ENCODE results near the gene SHC4. TPM values are rescaled to one million over a fixed set of nuclear protein-coding genes. Genes with fewer than 3 reads are reported as not detected.

Gene SHC4
- polyA plus RNA-seq, 1 donor from 2014 or later = 4.5 TPM

DNA sequence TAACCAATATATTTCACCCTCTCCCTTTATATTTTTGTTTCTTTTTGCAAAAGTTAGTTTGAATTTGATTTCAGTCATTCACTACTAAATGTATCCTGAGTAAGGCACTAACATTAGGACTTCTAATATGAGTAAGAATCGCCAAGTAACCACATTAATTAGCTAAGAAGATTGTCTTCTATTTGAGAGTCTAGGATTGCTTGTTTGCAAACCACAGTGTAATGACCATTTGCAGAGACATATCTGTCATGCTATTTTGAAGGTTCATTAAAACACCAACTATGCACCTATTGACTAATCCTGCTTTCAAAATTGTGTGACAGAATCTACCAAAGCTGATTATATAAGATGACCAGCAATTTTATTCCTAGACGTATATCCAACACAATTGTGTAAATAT is 91.1 kb downstream of the SHC4 start:
- Histone ChIP-seq H3K36me3 (ENCODE audit: insufficient read depth, low read length) (no peaks in the 10 kb centered on the region), H3F3A (ENCODE audit: insufficient read depth, low read length, poor library complexity, severe bottlenecking) (no peaks in the 10 kb centered on the region), H3K27me3 (ENCODE audit: insufficient read depth, low read depth, low read length) (no peaks in the 10 kb centered on the region), H3K9me3 (ENCODE audit: low read length) (no peaks in the 10 kb centered on the region), H3K4me2 (ENCODE audit: low read length) (no peak overlapping the region), H3K27ac (ENCODE audit: low read length) (no peak overlapping the region), H3K4me3 (ENCODE audit: low read length) (no peak overlapping the region), H3K79me2 (replicated peaks; ENCODE audit: insufficient read depth, low read length) (no peaks in the 10 kb centered on the region), H3K9me2 (ENCODE audit: insufficient read depth, low read length) (no peaks in the 10 kb centered on the region), H3K9ac (ENCODE audit: low read length) (no peak overlapping the region), H2AFZ (ENCODE audit: low read depth, low read length) (no peak overlapping the region), H4K20me1 (ENCODE audit: insufficient read depth) (no peaks in the 10 kb centered on the region)
- TF ChIP-seq RAD21 (conservative IDR thresholded peaks at IDR 0.05) = no peak
- no peak for TF ChIP-seq SMC3 (conservative IDR thresholded peaks at IDR 0.05; ENCODE audit: poor library complexity)
- no peak for TF ChIP-seq POLR2AphosphoS5 (IDR thresholded peaks at IDR 0.05)
- TF ChIP-seq MXI1 (conservative IDR thresholded peaks at IDR 0.05; ENCODE audit: poor library complexity, severe bottlenecking) = no peak
- no peak for TF ChIP-seq EP300 (conservative IDR thresholded peaks at IDR 0.05; ENCODE audit: poor library complexity, severe bottlenecking)
- no peak for TF ChIP-seq EZH2 (IDR thresholded peaks at IDR 0.05; ENCODE audit: borderline replicate concordance, insufficient read depth, low read length, poor library complexity, severe bottlenecking)
- TF ChIP-seq, protein P1, sequence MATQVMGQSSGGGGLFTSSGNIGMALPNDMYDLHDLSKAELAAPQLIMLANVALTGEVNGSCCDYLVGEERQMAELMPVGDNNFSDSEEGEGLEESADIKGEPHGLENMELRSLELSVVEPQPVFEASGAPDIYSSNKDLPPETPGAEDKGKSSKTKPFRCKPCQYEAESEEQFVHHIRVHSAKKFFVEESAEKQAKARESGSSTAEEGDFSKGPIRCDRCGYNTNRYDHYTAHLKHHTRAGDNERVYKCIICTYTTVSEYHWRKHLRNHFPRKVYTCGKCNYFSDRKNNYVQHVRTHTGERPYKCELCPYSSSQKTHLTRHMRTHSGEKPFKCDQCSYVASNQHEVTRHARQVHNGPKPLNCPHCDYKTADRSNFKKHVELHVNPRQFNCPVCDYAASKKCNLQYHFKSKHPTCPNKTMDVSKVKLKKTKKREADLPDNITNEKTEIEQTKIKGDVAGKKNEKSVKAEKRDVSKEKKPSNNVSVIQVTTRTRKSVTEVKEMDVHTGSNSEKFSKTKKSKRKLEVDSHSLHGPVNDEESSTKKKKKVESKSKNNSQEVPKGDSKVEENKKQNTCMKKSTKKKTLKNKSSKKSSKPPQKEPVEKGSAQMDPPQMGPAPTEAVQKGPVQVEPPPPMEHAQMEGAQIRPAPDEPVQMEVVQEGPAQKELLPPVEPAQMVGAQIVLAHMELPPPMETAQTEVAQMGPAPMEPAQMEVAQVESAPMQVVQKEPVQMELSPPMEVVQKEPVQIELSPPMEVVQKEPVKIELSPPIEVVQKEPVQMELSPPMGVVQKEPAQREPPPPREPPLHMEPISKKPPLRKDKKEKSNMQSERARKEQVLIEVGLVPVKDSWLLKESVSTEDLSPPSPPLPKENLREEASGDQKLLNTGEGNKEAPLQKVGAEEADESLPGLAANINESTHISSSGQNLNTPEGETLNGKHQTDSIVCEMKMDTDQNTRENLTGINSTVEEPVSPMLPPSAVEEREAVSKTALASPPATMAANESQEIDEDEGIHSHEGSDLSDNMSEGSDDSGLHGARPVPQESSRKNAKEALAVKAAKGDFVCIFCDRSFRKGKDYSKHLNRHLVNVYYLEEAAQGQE (IDR thresholded peaks at IDR 0.05; ENCODE audit: borderline replicate concordance) = no peak
- no peak for TF ChIP-seq CTCF (IDR thresholded peaks at IDR 0.05; ENCODE audit: poor library complexity, severe bottlenecking)
- TF ChIP-seq TAF1 (IDR thresholded peaks at IDR 0.05; ENCODE audit: low read depth) = no peak

- Histone ChIP-seq H4K20me1 (ENCODE audit: insufficient read depth) (no peaks in the 10 kb centered on the region), H3K9me3 (ENCODE audit: low read length) (no peaks in the 10 kb centered on the region), H3K27ac (ENCODE audit: low read length) (no peak overlapping the region), H3K4me3 (ENCODE audit: low read length) (no peak overlapping the region), H3K36me3 (ENCODE audit: insufficient read depth, low read length) (no peaks in the 10 kb centered on the region), H3K9ac (ENCODE audit: low read length) (no peak overlapping the region), H3K4me2 (ENCODE audit: low read length) (no peak overlapping the region), H3F3A (ENCODE audit: insufficient read depth, low read length, poor library complexity, severe bottlenecking) (no peaks in the 10 kb centered on the region), H3K9me2 (ENCODE audit: insufficient read depth, low read length) (no peaks in the 10 kb centered on the region), H2AFZ (ENCODE audit: low read depth, low read length) (no peak overlapping the region), H3K27me3 (ENCODE audit: insufficient read depth, low read depth, low read length) (no peaks in the 10 kb centered on the region), H3K79me2 (replicated peaks; ENCODE audit: insufficient read depth, low read length) (no peaks in the 10 kb centered on the region)
- TF ChIP-seq TAF1 (IDR thresholded peaks at IDR 0.05; ENCODE audit: low read depth) (no peak), CTCF (IDR thresholded peaks at IDR 0.05; ENCODE audit: poor library complexity, severe bottlenecking) (no peak), MXI1 (conservative IDR thresholded peaks at IDR 0.05; ENCODE audit: poor library complexity, severe bottlenecking) (no peak), RAD21 (conservative IDR thresholded peaks at IDR 0.05) (no peak), EZH2 (IDR thresholded peaks at IDR 0.05; ENCODE audit: borderline replicate concordance, insufficient read depth, low read length, poor library complexity, severe bottlenecking) (no peak), EP300 (conservative IDR thresholded peaks at IDR 0.05; ENCODE audit: poor library complexity, severe bottlenecking) (no peak), POLR2AphosphoS5 (IDR thresholded peaks at IDR 0.05) (no peak), SMC3 (conservative IDR thresholded peaks at IDR 0.05; ENCODE audit: poor library complexity) (no peak)
- TF ChIP-seq, protein P1 (IDR thresholded peaks at IDR 0.05; ENCODE audit: borderline replicate concordance) = no peak
Measured at GRCh38 chr15:48871542-48871941, 92.2 kb downstream of the SHC4 start.
